Measurements from ENCODE around the gene DBX2.

Gene DBX2

DNA sequence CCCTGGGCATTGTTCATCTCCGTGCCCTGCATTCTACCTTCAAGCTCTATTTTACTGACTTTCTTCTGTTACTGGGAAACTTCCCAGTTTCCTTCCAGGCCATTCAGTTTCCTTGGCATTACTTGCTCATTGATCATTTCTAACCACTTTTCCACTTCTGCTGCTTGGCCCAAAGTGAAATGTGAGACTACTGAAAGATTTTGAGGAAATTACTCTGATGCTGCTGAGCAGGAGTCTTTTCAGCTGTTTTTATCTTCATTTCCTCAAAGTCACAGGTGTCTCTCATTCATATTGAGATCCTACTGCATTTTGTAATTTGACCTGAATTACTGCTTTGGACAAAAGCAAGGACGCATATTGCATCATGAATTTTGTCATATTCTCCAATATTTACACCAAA, 26.4 kb upstream of the DBX2 start:
- Histone ChIP-seq H3K4me1 (ENCODE audit: control insufficient read depth in 1 of 2, insufficient read depth in 1 of 2, low read depth in 1 of 2, low read length in 1 of 2) (no peaks in the 10 kb centered on the region), H3K27me3 (no peaks in the 10 kb centered on the region), H3K36me3 (no peaks in the 10 kb centered on the region), H3K4me3 (ENCODE audit: low read depth in 1 of 2, low read length in 1 of 2) (no peak overlapping the region), H3K9me3 (no peaks in the 10 kb centered on the region), H3K27ac (no peak overlapping the region)
- TF ChIP-seq, protein P1, sequence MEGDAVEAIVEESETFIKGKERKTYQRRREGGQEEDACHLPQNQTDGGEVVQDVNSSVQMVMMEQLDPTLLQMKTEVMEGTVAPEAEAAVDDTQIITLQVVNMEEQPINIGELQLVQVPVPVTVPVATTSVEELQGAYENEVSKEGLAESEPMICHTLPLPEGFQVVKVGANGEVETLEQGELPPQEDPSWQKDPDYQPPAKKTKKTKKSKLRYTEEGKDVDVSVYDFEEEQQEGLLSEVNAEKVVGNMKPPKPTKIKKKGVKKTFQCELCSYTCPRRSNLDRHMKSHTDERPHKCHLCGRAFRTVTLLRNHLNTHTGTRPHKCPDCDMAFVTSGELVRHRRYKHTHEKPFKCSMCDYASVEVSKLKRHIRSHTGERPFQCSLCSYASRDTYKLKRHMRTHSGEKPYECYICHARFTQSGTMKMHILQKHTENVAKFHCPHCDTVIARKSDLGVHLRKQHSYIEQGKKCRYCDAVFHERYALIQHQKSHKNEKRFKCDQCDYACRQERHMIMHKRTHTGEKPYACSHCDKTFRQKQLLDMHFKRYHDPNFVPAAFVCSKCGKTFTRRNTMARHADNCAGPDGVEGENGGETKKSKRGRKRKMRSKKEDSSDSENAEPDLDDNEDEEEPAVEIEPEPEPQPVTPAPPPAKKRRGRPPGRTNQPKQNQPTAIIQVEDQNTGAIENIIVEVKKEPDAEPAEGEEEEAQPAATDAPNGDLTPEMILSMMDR (IDR thresholded peaks at IDR 0.05): no peak

DNA sequence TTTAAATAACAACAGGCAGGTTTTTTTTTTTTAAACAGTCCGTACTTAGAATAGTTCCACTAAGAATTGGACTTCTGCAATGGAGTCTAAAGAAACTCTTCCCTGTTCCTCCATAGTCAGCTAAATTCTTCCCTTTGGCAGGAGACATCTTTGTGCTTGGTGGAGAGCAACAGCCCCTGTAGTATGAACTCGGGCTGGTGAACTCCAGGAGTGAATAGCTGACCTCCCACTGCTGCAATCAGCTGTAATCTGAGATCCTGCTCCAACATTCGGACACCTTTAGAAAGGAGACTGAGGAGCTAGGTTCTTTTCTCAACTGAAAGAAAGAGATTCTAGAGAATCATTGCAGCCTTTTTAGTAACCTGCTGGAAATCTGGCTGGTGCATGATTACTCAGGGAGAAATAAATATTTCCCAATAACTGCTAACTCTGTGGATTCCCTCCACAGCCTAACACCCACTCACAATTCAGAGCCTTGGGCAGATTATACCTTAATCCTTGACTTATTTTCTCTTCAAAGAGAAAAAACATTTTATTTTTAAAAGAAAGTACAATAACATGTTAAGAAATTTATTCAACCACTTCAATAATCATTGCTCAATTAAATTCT, 25.6 kb upstream of the DBX2 start:
- Histone ChIP-seq H3K27ac (no peak overlapping the region), H3K4me3 (ENCODE audit: low read depth in 1 of 2, low read length in 1 of 2) (no peak overlapping the region), H3K4me1 (ENCODE audit: control insufficient read depth in 1 of 2, insufficient read depth in 1 of 2, low read depth in 1 of 2, low read length in 1 of 2) (no peaks in the 10 kb centered on the region), H3K9me3 (no peaks in the 10 kb centered on the region), H3K27me3 (no peaks in the 10 kb centered on the region), H3K36me3 (no peaks in the 10 kb centered on the region)
- TF ChIP-seq, protein P1 (IDR thresholded peaks at IDR 0.05): no peak

DNA sequence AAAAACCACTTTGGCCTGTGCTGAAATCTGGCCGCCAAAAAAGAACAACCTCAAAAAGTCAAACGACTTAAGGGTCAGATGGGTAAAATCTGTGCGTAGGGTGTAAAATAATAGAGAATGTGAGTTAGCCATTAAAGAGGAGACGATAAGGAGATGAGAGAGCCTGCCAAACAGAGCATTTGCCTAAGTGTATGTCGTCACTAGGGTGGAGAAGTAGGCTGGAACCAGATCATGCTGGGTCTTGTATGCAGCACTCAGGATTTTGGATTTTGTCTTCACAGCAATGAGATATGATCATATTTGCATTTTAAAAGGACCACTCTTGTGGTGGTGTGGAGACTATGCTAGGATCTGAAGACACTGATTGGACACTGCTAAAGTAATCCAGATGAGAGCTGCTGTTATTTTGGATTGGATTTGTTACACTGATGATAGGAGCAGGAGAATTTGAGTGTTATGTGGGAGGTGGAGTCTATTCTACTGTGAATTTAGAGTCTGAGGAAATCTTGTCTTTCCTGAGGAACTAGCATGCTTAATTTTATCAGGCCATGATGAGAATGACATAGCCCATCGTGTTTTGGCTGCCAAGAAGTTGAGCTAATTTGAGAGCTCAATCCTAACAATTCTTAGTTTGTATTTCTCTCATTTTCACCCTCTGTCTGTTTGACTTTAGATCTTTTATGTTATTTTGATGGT, 24.8 kb upstream of the DBX2 start:
- TF ChIP-seq, protein P1 (IDR thresholded peaks at IDR 0.05): no peak
- Histone ChIP-seq H3K36me3 (no peaks in the 10 kb centered on the region), H3K9me3 (no peaks in the 10 kb centered on the region), H3K27ac (no peak overlapping the region), H3K4me3 (ENCODE audit: low read depth in 1 of 2, low read length in 1 of 2) (no peak overlapping the region), H3K27me3 (no peaks in the 10 kb centered on the region), H3K4me1 (ENCODE audit: control insufficient read depth in 1 of 2, insufficient read depth in 1 of 2, low read depth in 1 of 2, low read length in 1 of 2) (no peaks in the 10 kb centered on the region)

DNA sequence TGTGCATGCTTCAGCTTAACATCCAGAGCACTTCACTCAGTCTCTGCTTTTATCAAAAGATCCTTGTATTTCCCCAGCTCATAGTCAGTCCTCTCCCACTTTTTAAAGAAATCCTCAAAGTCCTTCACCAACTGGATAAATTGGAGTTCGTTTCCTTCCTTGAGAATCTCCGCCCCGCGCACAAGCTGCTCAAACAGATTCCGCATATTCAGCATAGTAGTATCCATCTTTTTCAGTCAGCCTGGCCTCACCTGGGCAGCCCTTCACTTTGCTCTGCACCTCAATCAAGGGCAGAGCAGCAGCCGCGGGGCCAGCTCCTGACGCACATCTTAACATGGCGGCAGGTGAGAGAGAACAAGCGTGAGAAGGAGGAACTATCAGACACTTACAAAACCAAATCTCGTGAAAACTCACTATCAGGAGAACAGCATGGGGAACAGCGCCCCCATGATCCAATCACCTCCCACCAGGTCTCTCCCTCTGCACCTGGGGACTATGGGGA, 14.3 kb upstream of the DBX2 start:
- Histone ChIP-seq H3K9me3 (no peaks in the 10 kb centered on the region), H3K27ac (no peak overlapping the region), H3K36me3 (no peaks in the 10 kb centered on the region), H3K4me3 (ENCODE audit: low read depth in 1 of 2, low read length in 1 of 2) (no peak overlapping the region), H3K27me3 (no peaks in the 10 kb centered on the region), H3K4me1 (ENCODE audit: control insufficient read depth in 1 of 2, insufficient read depth in 1 of 2, low read depth in 1 of 2, low read length in 1 of 2) (no peaks in the 10 kb centered on the region)
- TF ChIP-seq, protein P1 (IDR thresholded peaks at IDR 0.05): no peak

DNA sequence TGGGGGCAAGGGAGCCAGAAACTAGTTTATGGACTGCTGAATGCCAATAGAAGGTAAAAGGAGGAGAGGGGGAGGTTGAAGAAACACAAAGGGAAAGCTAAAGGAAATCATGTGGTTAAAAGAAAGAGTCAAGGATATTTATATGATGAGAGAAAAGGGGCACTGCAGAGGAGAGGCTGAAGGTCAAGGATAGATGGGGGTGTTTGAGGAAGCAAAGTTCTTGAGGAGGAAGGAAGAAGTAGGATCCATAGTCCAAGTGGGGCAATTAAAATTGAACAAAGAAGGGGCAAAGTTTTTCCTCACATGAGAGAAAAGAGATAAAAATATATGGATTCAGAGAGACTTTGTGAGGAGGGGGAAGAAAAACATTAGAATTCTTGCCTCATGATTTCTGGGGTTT, 10.1 kb upstream of the DBX2 start:
- Histone ChIP-seq H3K27me3 (no peaks in the 10 kb centered on the region), H3K9me3 (no peaks in the 10 kb centered on the region)
- TF ChIP-seq, protein P1 (IDR thresholded peaks at IDR 0.05): no peak

More for the DNA sequence above, 10.1 kb upstream of the DBX2 start:
- H3K36me3 ChIP-seq: no peaks in the 10 kb centered on the region
- H3K27ac ChIP-seq: no peak overlapping the region
- no peak overlapping the region for H3K4me3 ChIP-seq (ENCODE audit: low read depth in 1 of 2, low read length in 1 of 2)
- H3K4me1 ChIP-seq (ENCODE audit: control insufficient read depth in 1 of 2, insufficient read depth in 1 of 2, low read depth in 1 of 2, low read length in 1 of 2): no peaks in the 10 kb centered on the region
